T1000 (cell line): Measurements from ENCODE around the gene SNHG17.
"Not testable (repeated sequence)": the region's sequence is repeated elsewhere in the genome, so short reads cannot be mapped to it uniquely, and the experiment has no call there.

Experiments
- DNase-seq: peaks from one replicate; lab custom pipeline; 2025; ENCODE audit warnings: mixed read lengths; lab: John Stamatoyannopoulos, UW

The SNHG17 gene

GRCh38 chr20:38420388-38421085 is 14.6 kb downstream of the SNHG17 start:
- DNase-seq = no peak

DNA sequence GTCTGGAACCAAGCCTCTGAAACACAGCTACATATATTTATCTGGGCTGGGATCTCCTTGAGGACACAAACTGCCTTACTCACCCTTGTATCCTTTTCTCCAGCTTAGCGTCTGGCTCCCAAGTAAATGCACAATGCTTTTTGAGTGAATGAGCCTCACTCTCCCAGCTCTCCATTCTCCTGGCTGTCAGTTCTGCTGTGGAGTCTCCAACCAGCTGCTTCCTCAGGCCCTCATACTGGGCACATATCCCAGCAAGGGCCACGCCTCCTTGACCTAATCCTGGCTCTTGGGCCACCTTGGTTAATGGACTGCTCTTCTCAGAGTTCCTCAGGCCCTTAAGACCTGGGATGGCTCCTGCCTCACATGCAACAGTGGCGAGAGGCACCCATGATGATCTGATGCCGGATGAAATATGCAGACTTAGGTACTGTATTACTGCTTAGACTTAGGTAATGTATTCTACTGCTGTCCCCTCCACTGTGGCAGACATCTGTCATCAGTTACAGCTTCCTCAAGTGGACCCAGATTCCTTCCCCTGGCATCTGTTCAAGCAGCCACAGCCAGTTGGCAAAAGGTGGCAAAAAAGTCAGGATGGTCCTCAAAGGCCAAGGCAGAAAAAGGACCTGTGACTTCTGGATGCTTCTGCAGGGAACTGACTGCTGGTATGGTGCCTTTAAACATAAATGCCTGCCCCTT is 16.5 kb downstream of the SNHG17 start:
- DNase-seq = no peak

- DNase-seq = no peak
Observed at GRCh38 chr20:38414769-38415450, 20.2 kb downstream of the SNHG17 start.

DNA sequence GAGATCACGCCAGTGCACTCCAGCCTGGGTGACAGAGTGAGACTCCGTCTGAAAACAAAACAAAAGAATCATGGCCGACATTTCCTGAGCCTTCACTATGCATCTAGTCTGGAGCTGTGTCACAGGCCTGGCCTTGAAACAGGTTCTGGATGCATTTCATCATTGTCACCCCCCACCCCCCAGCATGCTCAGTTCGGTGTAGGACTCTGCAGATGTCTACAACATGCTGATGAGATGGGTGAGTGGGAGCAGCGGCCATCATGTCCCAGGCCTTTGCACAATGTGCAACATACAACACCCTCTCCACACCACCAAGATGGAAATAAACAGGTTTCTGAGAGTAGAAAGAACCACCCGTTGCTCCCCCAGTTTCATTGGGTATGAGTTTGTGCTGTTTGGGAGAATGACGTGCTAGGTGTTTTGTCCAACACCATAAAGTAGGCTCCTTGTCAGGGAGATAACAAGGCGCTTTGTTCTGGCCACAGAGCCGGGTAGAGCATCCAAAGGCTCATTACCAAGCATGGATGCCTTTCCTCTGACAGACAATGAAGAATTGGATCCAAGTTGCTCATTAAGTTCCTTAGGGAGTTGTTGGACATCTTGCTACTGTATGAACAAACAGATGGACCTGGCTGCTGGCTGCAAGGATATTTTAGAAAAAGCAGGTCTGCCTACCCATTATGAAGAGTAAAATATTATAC is 22.1 kb downstream of the SNHG17 start:
- DNase-seq = no peak

GRCh38 chr20:38407822-38408221 is 27.3 kb downstream of the SNHG17 start:
- not testable (repeated sequence) for DNase-seq

- DNase-seq = no peak
Observed at GRCh38 chr20:38407321-38407720, 27.8 kb downstream of the SNHG17 start.

- DNase-seq = no peak
Observed at GRCh38 chr20:38406476-38406875, 28.7 kb downstream of the SNHG17 start.

GRCh38 chr20:38405132-38405531 is 30.0 kb downstream of the SNHG17 start:
- DNase-seq = no peak

- no peak for DNase-seq
Observed at GRCh38 chr20:38404016-38404415, 31.1 kb downstream of the SNHG17 start.

DNA sequence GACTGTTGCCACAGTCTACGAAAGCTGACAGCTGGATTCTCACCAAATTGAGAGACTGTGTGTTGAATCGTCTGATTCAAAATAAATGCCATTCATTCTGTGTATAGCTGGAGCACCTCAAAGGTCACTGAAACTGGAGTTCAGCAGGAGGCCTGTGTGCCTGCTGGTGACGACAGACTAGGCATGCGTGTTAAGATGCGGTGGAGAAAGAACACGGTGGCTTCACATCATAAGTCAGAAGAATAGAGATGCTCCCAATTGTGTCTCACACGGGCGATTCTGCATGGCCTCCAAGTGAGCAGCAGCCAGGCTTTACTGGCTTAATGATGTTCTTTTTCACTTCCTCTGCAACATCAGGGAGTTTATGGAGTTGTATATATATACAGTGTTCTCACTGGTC is 32.3 kb downstream of the SNHG17 start:
- DNase-seq = no peak

- no peak for DNase-seq
Observed at GRCh38 chr20:38402089-38402488, 33.0 kb downstream of the SNHG17 start.

GRCh38 chr20:38395751-38396395 is 39.3 kb downstream of the SNHG17 start:
- not testable (repeated sequence) for DNase-seq

GRCh38 chr20:38395165-38395564 is 40.0 kb downstream of the SNHG17 start:
- DNase-seq = no peak

DNA sequence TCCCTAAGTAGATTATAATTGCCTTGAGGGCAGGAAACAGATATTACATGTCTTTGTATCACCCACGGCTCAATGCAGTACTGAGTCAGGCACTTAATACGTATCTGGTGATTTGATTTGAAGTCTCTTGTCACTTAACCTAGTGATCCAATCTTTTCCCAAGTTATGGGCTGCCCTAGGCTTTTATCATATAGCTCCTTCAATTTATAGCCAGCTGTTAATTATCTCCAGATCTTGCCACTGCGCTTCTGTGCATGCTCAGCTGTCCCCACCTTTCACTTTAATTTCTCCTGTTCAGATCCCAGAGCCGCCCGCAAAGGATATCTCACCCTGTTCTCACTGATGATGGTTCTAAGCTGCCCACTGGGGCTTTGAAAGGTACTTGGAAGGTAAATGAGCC is 41.9 kb downstream of the SNHG17 start:
- no peak for DNase-seq

DNA sequence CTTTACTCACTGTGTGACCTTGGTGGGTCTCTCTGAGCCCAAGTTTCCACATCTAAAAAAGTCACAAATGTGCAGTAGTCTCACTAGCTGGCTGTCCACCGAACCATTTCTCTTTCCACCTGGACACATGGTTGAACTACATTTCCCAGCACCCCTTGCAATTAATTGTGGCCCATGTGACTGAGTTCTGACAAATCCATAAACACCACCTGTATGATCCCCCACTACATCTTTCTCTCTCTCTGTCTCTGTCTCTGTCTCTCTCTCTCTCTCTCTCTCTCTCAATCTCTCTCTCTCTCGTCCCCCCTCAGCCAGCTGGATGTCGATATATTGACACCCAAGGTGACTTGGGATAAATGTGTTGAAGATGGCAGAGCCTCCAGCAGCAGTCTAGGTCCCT is 42.8 kb downstream of the SNHG17 start:
- no peak for DNase-seq

DNA sequence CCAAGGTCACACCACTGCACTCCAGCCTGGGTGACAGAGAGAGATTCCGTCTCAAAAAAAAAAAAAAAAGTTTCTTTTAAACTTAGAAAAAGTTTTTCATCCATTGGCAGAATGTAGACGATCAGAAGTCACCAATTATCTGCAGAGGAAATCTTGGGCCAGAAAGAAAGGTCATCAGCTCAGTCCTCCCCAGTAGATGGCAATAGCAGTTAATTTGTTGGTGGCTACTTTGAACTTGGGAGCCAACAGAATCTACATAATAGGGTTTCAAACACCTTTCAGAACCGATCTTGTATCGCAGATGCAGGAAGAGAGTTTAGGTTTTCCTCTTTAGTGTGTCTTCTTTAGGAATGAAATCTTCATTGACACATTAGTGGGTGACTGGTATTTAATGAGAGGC is 47.2 kb downstream of the SNHG17 start:
- no peak for DNase-seq

- DNase-seq = no peak
Observed at GRCh38 chr20:38386851-38387250, 48.3 kb downstream of the SNHG17 start.

DNA sequence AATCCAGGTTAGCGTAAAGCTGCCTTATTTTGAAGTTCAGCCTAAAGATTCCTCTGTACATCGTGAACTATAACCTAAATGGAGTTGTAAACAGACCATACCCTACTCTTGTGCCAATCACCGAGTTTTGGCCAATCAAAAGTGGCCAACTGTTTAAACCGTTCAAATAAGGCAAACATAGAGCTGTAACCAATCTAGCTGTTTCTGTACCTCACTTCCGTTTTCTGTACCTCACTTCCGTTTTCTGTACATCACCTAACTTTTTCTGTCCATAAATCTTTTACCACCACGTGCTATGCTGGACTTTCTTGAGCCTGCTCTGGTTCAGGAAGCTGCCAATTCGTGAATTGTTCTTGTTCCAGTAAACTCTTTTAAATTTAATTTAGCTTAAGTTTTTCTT is 49.1 kb downstream of the SNHG17 start:
- DNase-seq = no peak

- DNase-seq = no peak
Observed at GRCh38 chr20:38383147-38383546, 52.0 kb downstream of the SNHG17 start.

GRCh38 chr20:38377838-38378237 is 57.3 kb downstream of the SNHG17 start:
- not testable (repeated sequence) for DNase-seq

DNA sequence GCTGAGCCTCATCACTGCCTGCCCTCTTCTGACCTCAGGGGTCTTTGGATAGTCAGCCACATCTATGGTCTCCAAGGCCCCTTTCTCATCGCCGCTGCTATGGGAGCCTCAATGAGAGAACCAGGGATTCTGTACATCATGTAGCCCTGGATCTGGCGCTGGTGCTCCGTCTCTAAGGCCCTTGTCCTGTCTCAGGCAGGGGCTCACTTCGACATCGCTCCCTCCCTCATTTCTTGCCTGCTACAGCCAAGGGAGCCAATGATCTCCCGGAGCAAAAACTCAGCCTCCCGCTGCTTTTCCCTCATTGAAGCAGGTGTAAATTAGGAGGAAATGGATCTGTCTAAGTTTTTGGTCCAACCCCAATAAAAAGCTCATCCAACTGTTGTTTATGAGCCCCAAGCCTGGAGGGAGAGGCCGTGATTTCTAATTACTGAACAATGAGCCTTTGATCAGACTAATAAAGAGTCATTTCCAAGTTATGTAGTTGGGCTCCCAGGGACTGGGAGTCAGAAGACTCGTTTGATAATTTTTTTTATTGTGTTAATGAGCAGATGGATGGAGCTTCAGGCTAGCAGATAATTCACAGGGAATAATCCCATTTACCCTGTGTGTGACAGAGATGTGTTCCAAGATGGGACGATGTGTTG is 58.0 kb downstream of the SNHG17 start:
- no peak for DNase-seq
